G401 (cell line): ENCODE measurements around the gene ZDHHC4. TPM values are rescaled to one million over a fixed set of nuclear protein-coding genes. Genes with fewer than 3 reads are reported as not detected.
A peak's percentile ranks its signal among the peaks of the same experiment; 100 is the strongest.
"Not testable (repeated sequence)": the region's sequence is repeated elsewhere in the genome, so short reads cannot be mapped to it uniquely, and the experiment has no call there.

ENCODE experiments used
- DNase-seq: peaks from one replicate; pipeline ENCODE4 v3.0.0-alpha.2; 2015; ENCODE audit warnings: low spot score
- in situ Hi-C: cut with HindIII; loops from 2 replicates; pipeline ENCODE4 v1.10.0; 2016; ENCODE audit warnings: low sequenced_read_pairs, mixed read lengths
- total RNA-seq: library from RNA; depleted of rRNA; stranded (reverse); fragments of >200 nt; shearing (Covaris generic); gene quantifications from 2 replicates; pipeline ENCODE4 v1.2.3, GENCODE V29; 2014

The ZDHHC4 gene
- total RNA-seq, 1 experiment from 2014 or later: 66.3 TPM

- no peak for DNase-seq
- in situ Hi-C loops: no loop called here
Observed at GRCh38 chr7:6558837-6559236, 18.4 kb upstream of the ZDHHC4 start.

GRCh38 chr7:6559896-6560295, 17.4 kb upstream of the ZDHHC4 start:
- DNase-seq: no peak
- in situ Hi-C loops: no loop called here

GRCh38 chr7:6562106-6562505, 15.1 kb upstream of the ZDHHC4 start:
- in situ Hi-C loops: no loop called here
- no peak for DNase-seq

GRCh38 chr7:6563936-6564770, 13.1 kb upstream of the ZDHHC4 start:
- in situ Hi-C loops: no loop called here

GRCh38 chr7:6565655-6566054, 11.6 kb upstream of the ZDHHC4 start:
- DNase-seq: no peak
- in situ Hi-C loops: no loop called here

More at GRCh38 chr7:6563936-6564770, 13.1 kb upstream of the ZDHHC4 start:
- DNase-seq: peak; percentile 95

- in situ Hi-C loops: no loop called here
Observed at GRCh38 chr7:6567886-6568285, 9.4 kb upstream of the ZDHHC4 start.

GRCh38 chr7:6571160-6571779, 6.0 kb upstream of the ZDHHC4 start:
- no peak for DNase-seq
- in situ Hi-C loops: no loop called here

More at GRCh38 chr7:6567886-6568285, 9.4 kb upstream of the ZDHHC4 start:
- DNase-seq: no peak

GRCh38 chr7:6575281-6576023, 1.8 kb upstream of the ZDHHC4 start:
- in situ Hi-C loops: no loop called here
- DNase-seq: no peak

- no peak for DNase-seq
- in situ Hi-C loops: no loop called here
Observed at GRCh38 chr7:6576024-6576866, 1.0 kb upstream of the ZDHHC4 start.

GRCh38 chr7:6576867-6577368, 336 bp upstream of the ZDHHC4 start:
- in situ Hi-C loops: not testable (repeated sequence)
- DNase-seq: peak; percentile 21

GRCh38 chr7:6578114-6579084, 1.1 kb downstream of the ZDHHC4 start:
- in situ Hi-C loops: no loop called here
- no peak for DNase-seq

- in situ Hi-C loops: no loop called here
- no peak for DNase-seq
Observed at GRCh38 chr7:6579446-6579845, 2.2 kb downstream of the ZDHHC4 start.

- in situ Hi-C loops, DNase-seq: not testable (repeated sequence)
Observed at GRCh38 chr7:6585746-6586432, 8.6 kb downstream of the ZDHHC4 start.

GRCh38 chr7:6588566-6588965, 11.3 kb downstream of the ZDHHC4 start:
- in situ Hi-C loops: no loop called here
- DNase-seq: no peak

- DNase-seq: no peak
- in situ Hi-C loops: no loop called here
Observed at GRCh38 chr7:6589151-6589828, 12.0 kb downstream of the ZDHHC4 start.

GRCh38 chr7:6589829-6590644, 12.8 kb downstream of the ZDHHC4 start, which contains the start of gene INTS15:
INTS15 (plus strand) TSS chr7:6590021; CDS start chr7:6590284, 263 bp downstream.
- in situ Hi-C loops: no loop called here
- DNase-seq: peak; percentile 62
